PC-3 (cell line): ENCODE results near the gene TAOK3. TPM values are rescaled to one million over a fixed set of nuclear protein-coding genes. Genes with fewer than 3 reads are reported as not detected.

Source experiments
- ATAC-seq: fragments of 200-7000 bp; cut with Tn5 transposase; 2 replicates; pipeline ENCODE4 v1.9.1; 2020; ENCODE audit warnings: mild to moderate bottlenecking, moderate library complexity
- BruUV-seq: library from RNA; stranded (reverse); fragments of 400-500 nt; replicated peaks from 2 replicates; lab custom pipeline; 2021; lab: Mats Ljungman, UMichigan
- CTCF ChIA-PET: fragments of 300-600 bp; sonication (Branson Sonifier 250); formaldehyde crosslinking; loops from one replicate; lab custom pipeline; 2022; ENCODE audit warnings: antibody characterized with exemption; lab: Charles Lee
- POLR2A ChIA-PET: fragments of 300-600 bp; sonication (Branson Sonifier 250); formaldehyde crosslinking; loops from one replicate; lab custom pipeline; 2022; ENCODE audit warnings: antibody characterized with exemption; ENCODE audit not compliant: unreplicated experiment; lab: Charles Lee
- DNase-seq: peaks from one replicate; pipeline ENCODE4 v3.0.0-alpha.2; 2015
- H2AFZ ChIP-seq: fragments of 300-600 bp; sonication (generic); 2 replicates; pipeline ENCODE4 v1.6.0; 2016; ENCODE audit warnings: antibody characterized with exemption, low read length
- H3F3A ChIP-seq: fragments of 300-600 bp; sonication (generic); one replicate; pipeline ENCODE4 v1.6.0; 2017; ENCODE audit warnings: antibody characterized with exemption, low read length, control low read depth, mild to moderate bottlenecking; ENCODE audit not compliant: unreplicated experiment
- H3K27ac ChIP-seq: fragments of 300-600 bp; sonication (generic); 2 replicates; pipeline ENCODE4 v1.5.1; 2016; ENCODE audit warnings: mild to moderate bottlenecking, low read length
- H3K27me3 ChIP-seq: fragments of 300-600 bp; sonication (generic); 2 replicates; pipeline ENCODE4 v1.6.1; 2016; ENCODE audit warnings: low read length, mixed read lengths
- H3K36me3 ChIP-seq: fragments of 300-600 bp; sonication (generic); 2 replicates; pipeline ENCODE4 v1.6.1; 2016; ENCODE audit warnings: low read depth, mixed run types, low read length, mixed read lengths
- H3K4me1 ChIP-seq: fragments of 300-600 bp; sonication (generic); 2 replicates; pipeline ENCODE4 v1.5.1; 2016; ENCODE audit warnings: low read length; ENCODE audit not compliant: insufficient read depth
- H3K4me2 ChIP-seq: fragments of 300-600 bp; sonication (generic); 2 replicates; pipeline ENCODE4 v1.6.0; 2016; ENCODE audit warnings: low read length
- H3K4me3 ChIP-seq: fragments of 300-600 bp; sonication (generic); 2 replicates; pipeline ENCODE4 v1.5.1; 2016; ENCODE audit warnings: mild to moderate bottlenecking, low read length, mixed read lengths
- H3K79me2 ChIP-seq: fragments of 300-600 bp; sonication (generic); 2 replicates; pipeline ENCODE4 v1.6.1; 2017; ENCODE audit warnings: low read length, mixed read lengths
- H3K9ac ChIP-seq: fragments of 300-600 bp; sonication (generic); 2 replicates; pipeline ENCODE4 v1.6.0; 2016; ENCODE audit warnings: mild to moderate bottlenecking, low read length
- H3K9me2 ChIP-seq: fragments of 300-600 bp; sonication (generic); replicated peaks from 2 replicates; pipeline ENCODE4 v1.6.1; 2016; ENCODE audit warnings: mixed run types, low read length, mixed read lengths
- H3K9me3 ChIP-seq: fragments of 300-600 bp; sonication (generic); 2 replicates; pipeline ENCODE4 v1.6.1; 2016; ENCODE audit warnings: low read length, mixed read lengths
- H4K20me1 ChIP-seq: fragments of 300-600 bp; sonication (generic); 2 replicates; pipeline ENCODE4 v1.6.1; 2016; ENCODE audit warnings: low read length, mixed read lengths
- CTCF ChIP-seq: fragments of 300-600 bp; sonication (generic); conservative IDR thresholded peaks from 2 replicates; pipeline ENCODE4 v1.5.1; 2017; ENCODE audit warnings: antibody characterized with exemption, low read depth, mild to moderate bottlenecking, low read length
- EZH2 ChIP-seq: fragments of 300-600 bp; sonication (generic); IDR thresholded peaks from one replicate; pipeline ENCODE4 v1.6.1; 2017; ENCODE audit warnings: antibody characterized with exemption, mild to moderate bottlenecking, low read length; ENCODE audit not compliant: unreplicated experiment
- EZH2phosphoT487 ChIP-seq: fragments of 300-600 bp; sonication (generic); IDR thresholded peaks from 2 replicates; pipeline ENCODE4 v1.6.1; 2018; ENCODE audit warnings: mild to moderate bottlenecking, antibody characterized with exemption, low read length, borderline replicate concordance
- intact Hi-C: fragments of 100-400 bp; cut with micrococcal nuclease; formaldehyde crosslinking; loops from 2 replicates; pipeline ENCODE4 v1.9.0; 2023
- total RNA-seq: library from RNA; depleted of rRNA; stranded (reverse); fragments of >200 nt; gene quantifications from 2 replicates; pipeline ENCODE4 v1.2.3, GENCODE V29; 2014

TAOK3 gene
- total RNA-seq, 1 experiment from 2014 or later: 27.9 TPM

DNA sequence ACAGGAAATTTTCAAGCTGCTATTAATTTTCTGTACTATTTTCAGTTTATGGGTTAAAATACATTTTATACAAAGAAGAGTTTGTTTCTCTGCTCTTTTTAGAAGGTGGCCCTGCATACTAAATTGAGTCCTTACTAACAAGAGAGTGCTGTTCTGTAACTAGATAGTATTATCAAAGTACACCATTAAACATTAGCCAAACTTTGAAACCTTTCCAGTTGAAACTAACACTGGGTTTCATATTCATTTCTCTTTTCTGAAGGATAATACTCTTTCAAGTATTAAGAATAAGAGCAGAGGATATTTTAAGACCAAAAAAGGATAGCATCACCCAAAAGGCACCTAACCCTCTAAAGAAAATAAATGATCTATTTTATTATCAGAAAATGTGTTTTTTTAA lies 189.6 kb downstream of the TAOK3 start:
- no TSS peak for BruUV-seq
- POLR2A ChIA-PET: interaction anchor here (0.7 kb wide), 1 partner anchor 125 kb away, joined by 3 read pairs; no protein-coding TSS in a partner anchor
- H3K36me3 ChIP-seq: no peaks in the 10 kb centered on the region

GRCh38 chr12:118175823-118176447 lies 196.8 kb downstream of the TAOK3 start:
- DNase-seq (no peak), ATAC-seq (no peak)
- no peaks in the 10 kb centered on the region for H3K9me2 ChIP-seq
- peaks cover 12% of the 10 kb centered on the region for H3K36me3 ChIP-seq
- H3K27ac ChIP-seq: no peak overlapping the region
- no peaks in the 10 kb centered on the region for H3K27me3 ChIP-seq
- H2AFZ ChIP-seq: no peak overlapping the region
- H3K9ac ChIP-seq: no peak overlapping the region
- no peaks in the 10 kb centered on the region for H3K4me1 ChIP-seq
- H3K9me3 ChIP-seq: no peaks in the 10 kb centered on the region
- H3K79me2 ChIP-seq: no peaks in the 10 kb centered on the region
- BruUV-seq: no TSS peak
- no peaks in the 10 kb centered on the region for H3F3A ChIP-seq
- TF ChIP-seq EZH2phosphoT487 (no peak), CTCF (no peak)
- no peak overlapping the region for H3K4me2 ChIP-seq
- no peaks in the 10 kb centered on the region for H4K20me1 ChIP-seq
- no peak overlapping the region for H3K4me3 ChIP-seq
- intact Hi-C loops: no loop called here
- POLR2A ChIA-PET: no interaction called here
- CTCF ChIA-PET: no interaction called here

More for the DNA sequence above, 189.6 kb downstream of the TAOK3 start:
- Histone ChIP-seq H2AFZ (no peak overlapping the region), H3K4me2 (no peak overlapping the region), H3K9me2 (no peaks in the 10 kb centered on the region), H3F3A (peaks cover 4% of the 10 kb centered on the region), H4K20me1 (no peaks in the 10 kb centered on the region), H3K79me2 (no peaks in the 10 kb centered on the region), H3K4me1 (peaks cover 8% of the 10 kb centered on the region; the same call in 1 of the 2 replicates), H3K9me3 (no peaks in the 10 kb centered on the region), H3K9ac (no peak overlapping the region), H3K4me3 (no peak overlapping the region), H3K27ac (no peak overlapping the region), H3K27me3 (no peaks in the 10 kb centered on the region)
- CTCF ChIA-PET: interaction anchor here (1.2 to 4.1 kb wide), 2 partner anchors 121 to 194 kb away, joined by 4 to 24 read pairs; partner anchors contain the start of gene SUDS3
- no peak for DNase-seq
- TF ChIP-seq EZH2phosphoT487 (no peak), EZH2 (no peak), CTCF (no peak)
- ATAC-seq: no peak
- intact Hi-C loops: loop anchor here (2.0 to 5.0 kb wide), 3 partner anchors 18 to 124 kb away; no protein-coding TSS in a partner anchor

- H4K20me1 ChIP-seq: no peaks in the 10 kb centered on the region
- H3K4me3 ChIP-seq: no peak overlapping the region
- no peak for DNase-seq
- no peak for TF ChIP-seq EZH2
- no peak for TF ChIP-seq CTCF
- H3K36me3 ChIP-seq: peaks cover 3% of the 10 kb centered on the region; the same call in 1 of the 2 replicates
- ChIA-PET CTCF (no interaction called here), POLR2A (no interaction called here)
- no peak overlapping the region for H3K27ac ChIP-seq
- H3K9me3 ChIP-seq: no peaks in the 10 kb centered on the region
- H3K27me3 ChIP-seq: no peaks in the 10 kb centered on the region
- no peak overlapping the region for H3K4me2 ChIP-seq
- H3F3A ChIP-seq: no peaks in the 10 kb centered on the region
- intact Hi-C loops: no loop called here
- no peak for ATAC-seq
- no peak overlapping the region for H2AFZ ChIP-seq
- H3K9ac ChIP-seq: no peak overlapping the region
- no peaks in the 10 kb centered on the region for H3K79me2 ChIP-seq
- BruUV-seq: no TSS peak
- no peaks in the 10 kb centered on the region for H3K4me1 ChIP-seq
- H3K9me2 ChIP-seq: no peaks in the 10 kb centered on the region
Observed at GRCh38 chr12:118166946-118167345, 205.8 kb downstream of the TAOK3 start.
